KMS-11 (cell line): Measurements from ENCODE around the gene CDH5.

Source experiments
- H2AFZ ChIP-seq: fragments of 200-600 bp; sonication (generic); 2 replicates; pipeline ENCODE4 v1.6.1; 2016; ENCODE audit warnings: antibody characterized with exemption, mixed run types, low read depth
- H3K27ac ChIP-seq: fragments of 200-600 bp; sonication (generic); 2 replicates; pipeline ENCODE4 v1.6.1; 2016; ENCODE audit warnings: mild to moderate bottlenecking, mixed run types
- H3K27me3 ChIP-seq: fragments of 200-600 bp; sonication (generic); 2 replicates; pipeline ENCODE4 v1.6.1; 2017; ENCODE audit warnings: mild to moderate bottlenecking, low read depth, mixed run types, moderate library complexity; ENCODE audit not compliant: insufficient read depth
- H3K36me3 ChIP-seq: fragments of 200-600 bp; sonication (generic); 2 replicates; pipeline ENCODE4 v1.6.1; 2017; ENCODE audit warnings: mild to moderate bottlenecking, mixed run types; ENCODE audit not compliant: insufficient read depth
- H3K4me1 ChIP-seq: fragments of 200-600 bp; sonication (generic); 2 replicates; pipeline ENCODE4 v1.6.1; 2016; ENCODE audit warnings: mild to moderate bottlenecking, low read depth, mixed run types; ENCODE audit not compliant: poor library complexity, severe bottlenecking
- H3K4me2 ChIP-seq: fragments of 200-600 bp; sonication (generic); 2 replicates; pipeline ENCODE4 v1.7.0; 2016; ENCODE audit warnings: mild to moderate bottlenecking, mixed run types
- H3K4me3 ChIP-seq: fragments of 200-600 bp; sonication (generic); IDR thresholded peaks from 2 replicates; pipeline ENCODE4 v1.6.1; 2017; ENCODE audit warnings: low read depth, low read length, mixed read lengths; ENCODE audit not compliant: insufficient read depth
- H3K79me2 ChIP-seq: fragments of 200-600 bp; sonication (generic); 2 replicates; pipeline ENCODE4 v1.6.1; 2016; ENCODE audit warnings: low read depth, mixed run types; ENCODE audit not compliant: insufficient read depth
- H3K9ac ChIP-seq: fragments of 200-600 bp; sonication (generic); 2 replicates; pipeline ENCODE4 v1.6.1; 2016; ENCODE audit warnings: mild to moderate bottlenecking, mixed run types
- H4K20me1 ChIP-seq: fragments of 200-600 bp; sonication (generic); 2 replicates; pipeline ENCODE4 v1.6.1; 2016; ENCODE audit warnings: mild to moderate bottlenecking, mixed run types; ENCODE audit not compliant: insufficient read depth
- TF ChIP-seq, protein P1 (sequence below): fragments of 200-600 bp; sonication (generic); conservative IDR thresholded peaks from 2 replicates; pipeline ENCODE4 v1.6.1; 2017; ENCODE audit warnings: low read depth, mild to moderate bottlenecking, antibody characterized with exemption, low read length, moderate library complexity, mixed read lengths

Gene CDH5

DNA sequence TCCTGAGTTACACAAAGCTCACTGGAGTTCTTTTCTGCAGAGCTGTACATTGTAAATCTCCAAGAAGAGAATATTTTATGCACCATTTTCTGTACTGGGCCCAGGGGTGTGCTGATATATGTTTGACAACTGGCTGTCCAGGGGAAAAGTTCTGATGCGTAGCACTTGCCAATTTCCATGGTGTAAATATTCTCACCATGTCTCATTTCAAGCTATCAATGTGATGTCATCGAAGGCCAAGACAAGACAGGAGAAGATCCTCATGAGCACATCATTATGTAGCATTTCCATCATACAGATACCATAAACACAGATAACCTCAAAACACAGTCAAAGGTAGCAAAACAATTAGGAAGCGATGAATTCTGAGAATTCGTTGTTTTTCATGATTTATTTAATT lies 18.9 kb downstream of the CDH5 start:
- Histone ChIP-seq H3K4me3 (no peak overlapping the region), H3K36me3 (no peaks in the 10 kb centered on the region), H3K79me2 (no peaks in the 10 kb centered on the region), H2AFZ (no peak overlapping the region), H3K27ac (no peak overlapping the region), H3K4me2 (no peak overlapping the region), H3K27me3 (no peaks in the 10 kb centered on the region), H3K4me1 (no peaks in the 10 kb centered on the region), H4K20me1 (no peaks in the 10 kb centered on the region), H3K9ac (no peak overlapping the region)
- TF ChIP-seq, protein P1, sequence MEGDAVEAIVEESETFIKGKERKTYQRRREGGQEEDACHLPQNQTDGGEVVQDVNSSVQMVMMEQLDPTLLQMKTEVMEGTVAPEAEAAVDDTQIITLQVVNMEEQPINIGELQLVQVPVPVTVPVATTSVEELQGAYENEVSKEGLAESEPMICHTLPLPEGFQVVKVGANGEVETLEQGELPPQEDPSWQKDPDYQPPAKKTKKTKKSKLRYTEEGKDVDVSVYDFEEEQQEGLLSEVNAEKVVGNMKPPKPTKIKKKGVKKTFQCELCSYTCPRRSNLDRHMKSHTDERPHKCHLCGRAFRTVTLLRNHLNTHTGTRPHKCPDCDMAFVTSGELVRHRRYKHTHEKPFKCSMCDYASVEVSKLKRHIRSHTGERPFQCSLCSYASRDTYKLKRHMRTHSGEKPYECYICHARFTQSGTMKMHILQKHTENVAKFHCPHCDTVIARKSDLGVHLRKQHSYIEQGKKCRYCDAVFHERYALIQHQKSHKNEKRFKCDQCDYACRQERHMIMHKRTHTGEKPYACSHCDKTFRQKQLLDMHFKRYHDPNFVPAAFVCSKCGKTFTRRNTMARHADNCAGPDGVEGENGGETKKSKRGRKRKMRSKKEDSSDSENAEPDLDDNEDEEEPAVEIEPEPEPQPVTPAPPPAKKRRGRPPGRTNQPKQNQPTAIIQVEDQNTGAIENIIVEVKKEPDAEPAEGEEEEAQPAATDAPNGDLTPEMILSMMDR, result no peak

DNA sequence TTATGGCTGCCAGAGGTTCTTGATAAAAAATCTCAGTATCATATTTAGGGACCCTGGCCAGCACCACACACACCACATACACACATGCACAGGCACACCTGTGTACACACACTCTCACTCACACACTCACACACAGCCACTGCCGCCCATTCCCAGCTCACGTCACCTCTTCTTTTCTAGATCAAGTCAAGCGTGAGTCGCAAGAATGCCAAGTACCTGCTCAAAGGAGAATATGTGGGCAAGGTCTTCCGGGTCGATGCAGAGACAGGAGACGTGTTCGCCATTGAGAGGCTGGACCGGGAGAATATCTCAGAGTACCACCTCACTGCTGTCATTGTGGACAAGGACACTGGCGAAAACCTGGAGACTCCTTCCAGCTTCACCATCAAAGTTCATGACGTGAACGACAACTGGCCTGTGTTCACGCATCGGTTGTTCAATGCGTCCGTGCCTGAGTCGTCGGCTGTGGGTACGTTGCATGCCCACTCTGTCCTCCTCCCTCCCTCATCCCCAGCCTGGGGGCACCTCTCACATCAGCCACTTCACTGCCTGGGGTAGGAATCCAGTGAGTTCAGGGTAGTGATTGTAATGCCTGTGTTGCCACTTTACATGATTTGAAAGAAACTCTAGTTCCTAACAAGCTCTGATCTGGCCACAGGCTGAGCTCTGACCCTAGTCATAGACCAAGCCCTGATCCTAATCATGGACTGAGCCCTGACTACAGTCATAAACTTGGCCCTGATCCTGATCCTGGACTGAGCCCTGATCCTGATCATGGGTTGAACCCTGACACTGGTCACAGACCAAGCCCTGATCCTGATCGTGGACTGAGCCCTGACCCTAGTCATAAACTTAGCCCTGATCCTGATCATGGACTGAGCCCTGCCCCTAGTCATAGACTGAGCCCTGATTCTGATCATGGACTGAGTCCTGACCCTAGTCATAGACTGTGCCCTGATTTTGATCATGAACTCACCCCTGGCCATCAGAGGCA lies 20.4 kb downstream of the CDH5 start:
- no peaks in the 10 kb centered on the region for H3K36me3 ChIP-seq

DNA sequence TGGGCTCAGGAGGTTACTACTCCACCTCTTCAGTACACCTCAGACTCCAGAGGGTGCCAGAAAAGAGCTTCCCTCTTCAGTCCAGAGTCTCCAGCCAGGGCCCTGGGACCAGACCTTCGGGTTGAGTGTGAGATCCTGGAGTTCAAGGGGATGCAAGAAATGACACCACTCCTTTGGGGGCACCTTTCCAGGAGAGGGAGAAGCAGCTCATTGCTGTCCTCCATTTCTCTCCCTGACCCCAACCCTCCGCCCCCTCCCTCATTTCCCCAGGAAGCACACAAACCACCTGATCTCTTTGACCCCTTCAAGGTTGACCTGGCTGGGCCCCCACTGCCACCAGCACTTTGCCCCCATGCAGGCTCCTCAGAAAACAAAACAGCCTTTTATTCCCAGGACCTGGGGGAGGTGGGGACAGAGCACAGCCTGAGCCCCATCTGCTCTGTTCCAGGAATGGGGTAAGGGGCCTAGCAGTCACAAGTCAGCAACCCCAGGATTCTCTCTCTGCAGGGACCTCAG lies 21.4 kb downstream of the CDH5 start:
- no peak overlapping the region for H3K4me2 ChIP-seq
- H2AFZ ChIP-seq, result no peak overlapping the region
- no peaks in the 10 kb centered on the region for H3K27me3 ChIP-seq
- H3K4me3 ChIP-seq, result no peak overlapping the region
- no peaks in the 10 kb centered on the region for H3K36me3 ChIP-seq
- H3K27ac ChIP-seq, result no peak overlapping the region
- H3K4me1 ChIP-seq, result no peaks in the 10 kb centered on the region
- H3K9ac ChIP-seq, result no peak overlapping the region
- H3K79me2 ChIP-seq, result no peaks in the 10 kb centered on the region
- H4K20me1 ChIP-seq, result no peaks in the 10 kb centered on the region
- TF ChIP-seq, protein P1, result no peak

More for the DNA sequence above, 20.4 kb downstream of the CDH5 start:
- Histone ChIP-seq H2AFZ (no peak overlapping the region), H4K20me1 (no peaks in the 10 kb centered on the region), H3K79me2 (no peaks in the 10 kb centered on the region), H3K27me3 (no peaks in the 10 kb centered on the region), H3K9ac (no peak overlapping the region), H3K27ac (no peak overlapping the region), H3K4me1 (no peaks in the 10 kb centered on the region), H3K4me3 (no peak overlapping the region), H3K4me2 (no peak overlapping the region)
- TF ChIP-seq, protein P1, result no peak

DNA sequence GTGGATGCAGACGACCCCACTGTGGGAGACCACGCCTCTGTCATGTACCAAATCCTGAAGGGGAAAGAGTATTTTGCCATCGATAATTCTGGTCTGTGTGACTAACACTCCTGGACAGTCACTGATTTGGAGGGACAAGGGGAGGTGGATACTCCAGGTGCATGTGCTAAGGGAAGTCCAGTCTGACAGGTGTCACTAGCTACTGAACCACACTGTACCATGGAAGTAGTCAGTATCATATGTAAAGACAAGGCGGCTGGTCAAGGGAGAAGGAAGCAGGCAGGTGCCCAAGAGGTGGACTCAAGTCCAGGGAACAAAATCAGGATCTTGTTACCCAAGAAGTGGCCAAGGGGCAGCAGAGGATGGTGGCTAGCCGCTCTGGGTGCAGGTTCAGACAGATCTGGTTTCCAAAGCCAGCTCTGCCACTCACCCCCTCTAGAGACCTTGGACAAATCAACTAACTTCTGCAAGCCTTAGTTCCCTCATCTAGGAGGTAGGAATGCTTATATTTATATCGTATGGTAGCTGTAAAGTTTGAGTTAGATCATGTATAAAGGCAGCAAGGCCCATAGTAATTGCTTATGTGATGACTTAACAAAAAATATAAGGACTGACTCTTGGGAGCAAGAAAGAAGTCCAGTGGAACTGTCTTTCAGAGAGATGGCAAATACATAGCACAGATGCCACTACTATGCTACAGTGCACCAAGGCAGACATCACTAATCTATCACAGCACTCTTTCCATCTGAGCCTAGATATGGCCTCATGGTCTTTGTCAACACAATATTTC lies 22.1 kb downstream of the CDH5 start:
- Histone ChIP-seq H3K79me2 (no peaks in the 10 kb centered on the region), H3K36me3 (no peaks in the 10 kb centered on the region), H4K20me1 (no peaks in the 10 kb centered on the region), H3K4me1 (no peaks in the 10 kb centered on the region), H3K27me3 (no peaks in the 10 kb centered on the region), H3K4me2 (no peak overlapping the region), H2AFZ (no peak overlapping the region), H3K27ac (no peak overlapping the region), H3K9ac (no peak overlapping the region), H3K4me3 (no peak overlapping the region)
- TF ChIP-seq, protein P1, result no peak
